ENCODE results near the gene NELFCD. TPM values are rescaled to one million over a fixed set of nuclear protein-coding genes. Genes with fewer than 3 reads are reported as not detected.

Gene NELFCD
- total and polyA plus RNA-seq, 4 experiments from 2014 or later: 72.6 to 93.3 (median 82.8) TPM

GRCh38 chr20:59006167-59006863 lies 25.3 kb downstream of the NELFCD start:
- peak overlapping the region in 5 of 7 donors; percentile 29 to 89 (median 63) for H3K27ac Mint-ChIP-seq
- H3K4me3 Mint-ChIP-seq: peak overlapping the region; percentile 72 to 83 (median 77)
- peaks cover 0 to 8% of the 10 kb centered on the region in 2 donors for H3K36me3 Mint-ChIP-seq
- Histone ChIP-seq H3K4me1 (ENCODE audit: insufficient read depth, low read length) (peaks cover 37% of the 10 kb centered on the region), H3K36me3 (ENCODE audit: insufficient read depth, low read length) (peaks cover 3% of the 10 kb centered on the region), H3K27me3 (ENCODE audit: insufficient read depth, low read length) (no peaks in the 10 kb centered on the region), H3K9me3 (ENCODE audit: control insufficient read depth in 1 of 2, low read length in 2 of 2) (no peaks in the 10 kb centered on the region), H3K4me3 (ENCODE audit: low read length in 2 of 2) (peak overlapping the region; percentile 3 to 52), H3K27ac (ENCODE audit: low read depth, low read length) (peak overlapping the region; percentile 62)
- no peaks in the 10 kb centered on the region for H3K9me3 Mint-ChIP-seq
- ChIA-PET CTCF (ENCODE audit: partially characterized antibody) (interaction anchor here (0.8 kb wide), 1 partner anchor 25 kb away, joined by 3 read pairs; the partner anchor contains the start of gene ATP5F1E), POLR2A (ENCODE audit: partially characterized antibody) (interaction anchor here (1.2 to 3.3 kb wide), 4 partner anchors 17 to 37 kb away, joined by 3 to 23 read pairs (median 5); partner anchors contain the start of gene ATP5F1E)
- DNase-seq: no peak
- H3K4me1 Mint-ChIP-seq: peaks cover 24 to 48% (median 35%) of the 10 kb centered on the region in 4 donors
- H3K27me3 Mint-ChIP-seq: no peaks in the 10 kb centered on the region
- intact Hi-C loops (cut with micrococcal nuclease): loop anchor here (2.0 kb wide), 1 partner anchor 26 kb away; the partner anchor contains the start of gene NELFCD

DNA sequence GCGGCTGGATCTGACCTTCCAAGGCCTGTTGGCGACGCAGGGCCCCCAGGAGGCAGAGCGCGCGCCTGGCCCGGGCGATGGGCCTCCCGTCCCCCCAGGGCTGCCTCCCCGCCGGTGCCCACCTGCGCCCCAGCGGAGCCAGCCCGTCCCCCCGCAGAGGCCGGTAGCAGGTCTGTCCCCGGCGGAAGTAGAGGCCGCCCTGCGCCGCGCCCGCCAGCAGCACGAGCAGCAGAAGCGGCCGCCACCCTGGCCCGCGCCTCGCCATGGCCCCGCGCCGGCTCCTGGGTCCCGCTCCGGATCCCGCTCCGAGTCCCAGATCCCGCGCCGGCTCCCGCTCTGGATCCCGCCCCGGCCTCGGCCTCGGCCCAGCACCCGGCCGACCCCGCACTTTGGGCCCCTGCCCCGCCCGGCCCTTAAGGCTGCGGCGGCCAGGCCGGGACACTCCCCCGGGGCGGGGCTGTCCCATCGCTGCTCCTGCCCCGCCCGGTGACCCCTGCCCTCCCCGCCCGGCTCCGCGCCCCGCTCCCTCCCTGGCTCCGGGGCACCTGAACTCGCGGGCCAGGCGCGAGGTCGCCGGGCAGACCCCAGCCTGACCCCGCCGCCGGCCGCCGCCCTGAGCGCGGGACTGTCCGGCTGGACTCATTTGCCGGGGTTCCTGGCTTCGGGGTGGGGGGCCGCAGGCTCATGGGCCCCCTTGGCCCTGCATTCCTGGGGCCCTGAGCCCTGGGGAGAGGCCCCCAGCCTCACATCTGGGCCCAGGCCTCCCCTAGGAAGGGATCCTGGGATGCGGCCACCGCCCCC lies 26.0 kb downstream of the NELFCD start, which contains the start of gene CTSZ:
Gene CTSZ, minus strand, starts transcription at position 391 of the 801 bp plus-strand sequence. Its CDS starts 126 bp downstream, at position 265.
- H3K36me3 ChIP-seq (ENCODE audit: insufficient read depth, low read length): no peaks in the 10 kb centered on the region
- H3K4me1 Mint-ChIP-seq: peaks cover 27 to 54% (median 36%) of the 10 kb centered on the region in 4 donors
- H3K9me3 Mint-ChIP-seq: no peaks in the 10 kb centered on the region
- peak within 1 kb of the TSS; percentile 62 for H3K27ac ChIP-seq (ENCODE audit: low read depth, low read length)
- DNase-seq: peak in 3 of 5 donors; percentile 18 to 53 (median 36)
- peaks cover 0 to 6% of the 10 kb centered on the region in 2 donors for H3K36me3 Mint-ChIP-seq
- H3K27ac Mint-ChIP-seq: peak within 1 kb of the TSS in 5 of 7 donors; percentile 29 to 89 (median 68)
- H3K27me3 ChIP-seq (ENCODE audit: insufficient read depth, low read length): no peaks in the 10 kb centered on the region
- H3K4me1 ChIP-seq (ENCODE audit: insufficient read depth, low read length): peaks cover 37% of the 10 kb centered on the region
- H3K4me3 Mint-ChIP-seq: peak within 1 kb of the TSS; percentile 72 to 86 (median 81)
- POLR2A ChIA-PET (ENCODE audit: partially characterized antibody): interaction anchor here (3.3 kb wide), 1 partner anchor 25 kb away, joined by 23 read pairs; the partner anchor contains the start of gene ATP5F1E
- CTCF ChIA-PET (ENCODE audit: partially characterized antibody): no interaction called here
- H3K4me3 ChIP-seq (ENCODE audit: low read length in 2 of 2): peak within 1 kb of the TSS; percentile 3 to 52
- H3K9me3 ChIP-seq (ENCODE audit: control insufficient read depth in 1 of 2, low read length in 2 of 2): no peaks in the 10 kb centered on the region
- intact Hi-C loops (cut with micrococcal nuclease): loop anchor here (2.0 kb wide), 1 partner anchor 26 kb away; the partner anchor contains the start of gene NELFCD
- no peaks in the 10 kb centered on the region for H3K27me3 Mint-ChIP-seq

DNA sequence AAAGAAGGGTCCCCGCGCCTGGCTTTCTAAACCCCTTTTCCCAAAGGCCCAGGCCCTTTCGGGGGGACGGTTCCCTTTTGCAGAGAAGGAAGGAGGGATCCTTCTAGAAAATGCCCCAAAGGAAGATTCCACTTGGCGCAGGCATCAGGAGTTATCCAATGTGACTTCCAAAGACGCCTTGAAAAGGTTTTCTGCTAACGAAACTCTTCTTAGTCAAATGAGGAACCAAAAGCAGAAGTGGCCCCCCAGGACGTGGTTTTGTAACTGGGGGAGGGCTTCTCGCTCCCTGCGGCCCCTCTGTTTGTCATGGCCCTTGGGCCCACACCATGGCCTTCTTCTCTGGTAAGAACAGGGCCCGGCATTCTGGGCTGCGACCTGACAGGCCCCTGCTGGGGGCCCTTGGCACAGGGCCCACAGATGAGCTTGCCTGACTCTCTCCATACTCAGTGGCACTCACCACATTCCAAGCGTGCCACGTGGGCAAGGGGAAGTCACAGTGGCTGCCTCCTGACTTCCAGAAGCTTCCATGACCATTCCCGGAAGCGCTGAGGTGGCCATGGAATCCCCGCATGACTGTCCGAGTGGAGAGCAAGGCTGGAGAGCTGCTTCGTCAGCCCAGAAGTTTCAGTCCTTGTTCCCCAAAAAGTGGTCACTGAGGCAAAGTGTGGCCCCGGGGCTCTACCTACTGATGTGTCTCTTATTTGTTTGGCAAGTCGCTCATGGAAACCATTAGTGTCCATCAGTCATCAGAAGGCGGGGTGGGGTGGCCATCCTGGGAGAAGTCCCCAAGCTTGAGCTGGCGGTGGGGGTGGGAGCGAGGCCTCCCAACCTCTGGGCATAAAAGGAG lies 26.8 kb downstream of the NELFCD start:
- Mint-ChIP-seq H3K4me3 (peak overlapping the region; percentile 70 to 86 (median 73)), H3K36me3 (peaks cover 0 to under 1% of the 10 kb centered on the region in 2 donors), H3K4me1 (peaks cover 28 to 53% (median 33%) of the 10 kb centered on the region in 4 donors), H3K27me3 (no peaks in the 10 kb centered on the region), H3K27ac (peak overlapping the region in 2 of 7 donors; percentile 68 to 70), H3K9me3 (no peaks in the 10 kb centered on the region)
- Histone ChIP-seq H3K4me3 (ENCODE audit: low read length in 2 of 2) (peak overlapping the region in 1 of 2 donors; percentile 52), H3K36me3 (ENCODE audit: insufficient read depth, low read length) (no peaks in the 10 kb centered on the region), H3K9me3 (ENCODE audit: control insufficient read depth in 1 of 2, low read length in 2 of 2) (no peaks in the 10 kb centered on the region), H3K4me1 (ENCODE audit: insufficient read depth, low read length) (peaks cover 37% of the 10 kb centered on the region), H3K27me3 (ENCODE audit: insufficient read depth, low read length) (no peaks in the 10 kb centered on the region), H3K27ac (ENCODE audit: low read depth, low read length) (no peak overlapping the region)
- intact Hi-C loops (cut with micrococcal nuclease): loop anchor here (2.0 kb wide), 1 partner anchor 27 kb away; the partner anchor contains the start of gene NELFCD
- DNase-seq: no peak
- ChIA-PET CTCF (ENCODE audit: partially characterized antibody) (no interaction called here), POLR2A (ENCODE audit: partially characterized antibody) (interaction anchor here (1.4 to 1.8 kb wide), 2 partner anchors 24 to 35 kb away, joined by 4 to 8 read pairs; partner anchors contain the start of genes ATP5F1E and PRELID3B)

GRCh38 chr20:59008715-59009336 lies 27.8 kb downstream of the NELFCD start:
- Mint-ChIP-seq H3K4me3 (peak overlapping the region in 1 of 8 donors; percentile 20), H3K4me1 (peaks cover 30 to 52% (median 36%) of the 10 kb centered on the region in 4 donors), H3K27ac (no peak overlapping the region), H3K9me3 (no peaks in the 10 kb centered on the region), H3K36me3 (no peaks in the 10 kb centered on the region), H3K27me3 (no peaks in the 10 kb centered on the region)
- CTCF ChIA-PET (ENCODE audit: partially characterized antibody): interaction anchor here (1.0 kb wide), 1 partner anchor 24 kb away, joined by 3 read pairs; the partner anchor contains the start of gene ATP5F1E
- Histone ChIP-seq H3K27ac (ENCODE audit: low read depth, low read length) (no peak overlapping the region), H3K27me3 (ENCODE audit: insufficient read depth, low read length) (no peaks in the 10 kb centered on the region), H3K36me3 (ENCODE audit: insufficient read depth, low read length) (no peaks in the 10 kb centered on the region), H3K4me3 (ENCODE audit: low read length in 2 of 2) (no peak overlapping the region), H3K4me1 (ENCODE audit: insufficient read depth, low read length) (peaks cover 43% of the 10 kb centered on the region), H3K9me3 (ENCODE audit: control insufficient read depth in 1 of 2, low read length in 2 of 2) (no peaks in the 10 kb centered on the region)
- intact Hi-C loops (cut with micrococcal nuclease): no loop called here
- POLR2A ChIA-PET (ENCODE audit: partially characterized antibody): interaction anchor here (1.4 to 1.8 kb wide), 2 partner anchors 23 to 34 kb away, joined by 4 to 8 read pairs; partner anchors contain the start of genes ATP5F1E and PRELID3B
- DNase-seq: no peak

GRCh38 chr20:59010321-59010994 lies 29.4 kb downstream of the NELFCD start:
- no peak overlapping the region for H3K4me3 ChIP-seq (ENCODE audit: low read length in 2 of 2)
- CTCF ChIA-PET (ENCODE audit: partially characterized antibody): no interaction called here
- Mint-ChIP-seq H3K36me3 (no peaks in the 10 kb centered on the region), H3K9me3 (no peaks in the 10 kb centered on the region), H3K4me1 (peaks cover 22 to 44% (median 29%) of the 10 kb centered on the region in 4 donors), H3K4me3 (no peak overlapping the region), H3K27ac (peak overlapping the region in 1 of 7 donors; percentile 11), H3K27me3 (no peaks in the 10 kb centered on the region)
- intact Hi-C loops (cut with micrococcal nuclease): no loop called here
- H3K27ac ChIP-seq (ENCODE audit: low read depth, low read length): no peak overlapping the region
- no peaks in the 10 kb centered on the region for H3K36me3 ChIP-seq (ENCODE audit: insufficient read depth, low read length)
- DNase-seq: no peak
- H3K4me1 ChIP-seq (ENCODE audit: insufficient read depth, low read length): peaks cover 40% of the 10 kb centered on the region
- POLR2A ChIA-PET (ENCODE audit: partially characterized antibody): interaction anchor here (1.7 to 1.8 kb wide), 2 partner anchors 19 to 22 kb away, joined by 3 to 6 read pairs; partner anchors contain the start of gene ATP5F1E
- no peaks in the 10 kb centered on the region for H3K9me3 ChIP-seq (ENCODE audit: control insufficient read depth in 1 of 2, low read length in 2 of 2)
- no peaks in the 10 kb centered on the region for H3K27me3 ChIP-seq (ENCODE audit: insufficient read depth, low read length)

Data from CD4-positive, alpha-beta memory T cell (primary cell).